Measurements from ENCODE around the gene SNTG2.

DNA sequence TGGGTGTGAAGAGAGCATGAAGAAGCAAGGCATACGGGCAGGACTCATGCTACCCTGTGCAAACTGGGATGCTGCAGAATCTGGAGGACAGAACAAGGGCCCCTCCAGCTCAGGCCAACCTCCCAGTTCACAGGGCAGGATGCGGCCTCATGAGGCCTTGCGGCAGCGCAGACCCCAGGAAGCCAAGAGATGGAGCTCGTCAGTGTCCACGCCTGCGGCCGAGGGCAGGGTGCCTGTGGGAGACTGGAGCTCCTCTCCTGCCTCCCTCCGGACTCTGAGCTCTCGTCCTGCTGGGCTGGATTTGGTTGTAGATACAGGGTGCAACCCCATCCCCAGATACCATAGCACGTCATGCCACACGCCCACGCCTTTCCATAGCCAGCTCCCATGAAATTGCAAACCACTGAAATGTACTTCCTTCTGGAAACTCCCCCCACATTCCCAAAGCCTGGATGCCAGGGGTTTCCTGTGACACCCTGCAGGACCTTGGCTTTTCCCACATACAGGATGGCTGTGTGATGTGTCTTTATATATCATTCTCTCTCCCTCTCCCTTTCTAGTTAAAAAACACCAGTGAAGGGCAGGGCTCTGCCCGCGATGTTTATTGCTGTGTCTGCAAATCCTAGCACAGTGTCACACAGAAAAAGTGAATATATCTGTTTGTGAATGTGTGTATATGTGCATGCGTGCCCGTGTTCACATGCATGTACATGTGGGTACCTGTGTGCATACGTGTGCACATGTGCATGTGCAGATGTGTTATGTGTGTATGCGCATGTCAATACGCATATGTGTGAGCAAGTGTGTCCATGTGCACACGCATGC lies 12.3 kb upstream of the SNTG2 start:
- TF ChIP-seq POLR2A (IDR thresholded peaks at IDR 0.05; ENCODE audit: low read depth, low read length) (no peak), POLR2AphosphoS5 (IDR thresholded peaks at IDR 0.05; ENCODE audit: low read depth, low read length) (no peak), TAF1 (IDR thresholded peaks at IDR 0.05; ENCODE audit: borderline replicate concordance, low read depth, low read length) (no peak)
